NB4 (cell line): Measurements from ENCODE around the gene MPRIP.

Experiments used
- DNase-seq: peaks from one replicate; pipeline ENCODE4 v3.0.0; 2010; ENCODE audit warnings: low read depth
- H3K4me3 ChIP-seq: one replicate; pipeline ENCODE4 v1.5.1; 2011; ENCODE audit warnings: mild to moderate bottlenecking, low read depth, low read length, moderate library complexity
- MYC ChIP-seq: IDR thresholded peaks from 2 replicates; pipeline ENCODE4 v1.6.1; 2011; ENCODE audit warnings: low read depth, low read length
- POLR2A ChIP-seq: IDR thresholded peaks from 2 replicates; pipeline ENCODE4 v1.6.1; 2011; ENCODE audit warnings: mild to moderate bottlenecking; ENCODE audit not compliant: insufficient read length; ENCODE audit errors: extremely low read depth
- TF ChIP-seq, protein P1 (sequence below): IDR thresholded peaks from 2 replicates; pipeline ENCODE4 v1.6.1; 2011; ENCODE audit warnings: low read depth, low read length
- TF ChIP-seq, protein P2 (sequence below): IDR thresholded peaks from one replicate; pipeline ENCODE4 v1.5.1; 2012; ENCODE audit warnings: low read depth, low read length

MPRIP gene

DNA sequence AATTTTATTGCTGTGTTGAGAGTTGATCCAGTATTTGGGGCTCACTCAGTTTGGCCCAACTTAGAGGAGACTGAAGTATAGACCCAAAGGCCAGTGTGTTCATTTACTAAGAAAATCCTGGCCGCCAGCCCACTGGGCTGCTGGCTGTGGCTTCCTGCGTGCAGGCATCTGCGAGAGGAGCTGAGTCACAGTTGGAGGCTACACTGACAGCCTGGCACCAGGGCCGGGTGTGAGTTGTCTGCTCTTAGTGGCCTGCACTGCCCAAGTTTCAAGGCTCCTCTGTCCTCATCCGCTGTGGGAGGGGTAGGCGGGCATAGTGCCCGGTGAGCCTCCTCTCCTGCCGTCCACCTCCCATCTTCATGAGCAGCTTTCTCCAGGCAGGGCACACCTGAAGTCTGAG, 109.7 kb downstream of the MPRIP start:
- TF ChIP-seq POLR2A = no peak
- no peak for TF ChIP-seq MYC
- TF ChIP-seq, protein P1, sequence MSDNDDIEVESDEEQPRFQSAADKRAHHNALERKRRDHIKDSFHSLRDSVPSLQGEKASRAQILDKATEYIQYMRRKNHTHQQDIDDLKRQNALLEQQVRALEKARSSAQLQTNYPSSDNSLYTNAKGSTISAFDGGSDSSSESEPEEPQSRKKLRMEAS = no peak
- TF ChIP-seq, protein P2, sequence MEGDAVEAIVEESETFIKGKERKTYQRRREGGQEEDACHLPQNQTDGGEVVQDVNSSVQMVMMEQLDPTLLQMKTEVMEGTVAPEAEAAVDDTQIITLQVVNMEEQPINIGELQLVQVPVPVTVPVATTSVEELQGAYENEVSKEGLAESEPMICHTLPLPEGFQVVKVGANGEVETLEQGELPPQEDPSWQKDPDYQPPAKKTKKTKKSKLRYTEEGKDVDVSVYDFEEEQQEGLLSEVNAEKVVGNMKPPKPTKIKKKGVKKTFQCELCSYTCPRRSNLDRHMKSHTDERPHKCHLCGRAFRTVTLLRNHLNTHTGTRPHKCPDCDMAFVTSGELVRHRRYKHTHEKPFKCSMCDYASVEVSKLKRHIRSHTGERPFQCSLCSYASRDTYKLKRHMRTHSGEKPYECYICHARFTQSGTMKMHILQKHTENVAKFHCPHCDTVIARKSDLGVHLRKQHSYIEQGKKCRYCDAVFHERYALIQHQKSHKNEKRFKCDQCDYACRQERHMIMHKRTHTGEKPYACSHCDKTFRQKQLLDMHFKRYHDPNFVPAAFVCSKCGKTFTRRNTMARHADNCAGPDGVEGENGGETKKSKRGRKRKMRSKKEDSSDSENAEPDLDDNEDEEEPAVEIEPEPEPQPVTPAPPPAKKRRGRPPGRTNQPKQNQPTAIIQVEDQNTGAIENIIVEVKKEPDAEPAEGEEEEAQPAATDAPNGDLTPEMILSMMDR = no peak
- no peak overlapping the region for H3K4me3 ChIP-seq
- DNase-seq = no peak

DNA sequence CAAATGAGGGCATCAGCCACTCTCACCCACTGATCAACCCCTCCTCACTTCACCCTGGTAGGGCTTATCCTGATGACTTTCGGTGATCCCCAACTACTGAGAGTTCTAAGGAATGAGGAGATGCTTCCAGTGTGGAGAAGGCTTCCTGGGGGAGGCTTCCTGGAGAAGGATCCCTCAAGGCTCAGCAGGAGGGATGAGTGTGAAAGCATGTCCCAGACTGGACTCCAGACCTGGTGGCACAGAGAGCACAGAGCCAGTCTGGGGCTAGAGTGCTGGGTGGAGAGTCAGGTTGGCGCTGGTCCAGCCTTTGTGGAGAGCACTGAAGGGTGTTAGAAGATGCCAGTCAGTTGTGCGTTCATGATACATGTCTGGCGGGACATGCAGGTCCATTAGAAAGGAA, 110.1 kb downstream of the MPRIP start:
- no peak overlapping the region for H3K4me3 ChIP-seq
- TF ChIP-seq MYC (no peak), POLR2A (no peak)
- TF ChIP-seq, protein P2 = no peak
- TF ChIP-seq, protein P1 = no peak
- DNase-seq = no peak

DNA sequence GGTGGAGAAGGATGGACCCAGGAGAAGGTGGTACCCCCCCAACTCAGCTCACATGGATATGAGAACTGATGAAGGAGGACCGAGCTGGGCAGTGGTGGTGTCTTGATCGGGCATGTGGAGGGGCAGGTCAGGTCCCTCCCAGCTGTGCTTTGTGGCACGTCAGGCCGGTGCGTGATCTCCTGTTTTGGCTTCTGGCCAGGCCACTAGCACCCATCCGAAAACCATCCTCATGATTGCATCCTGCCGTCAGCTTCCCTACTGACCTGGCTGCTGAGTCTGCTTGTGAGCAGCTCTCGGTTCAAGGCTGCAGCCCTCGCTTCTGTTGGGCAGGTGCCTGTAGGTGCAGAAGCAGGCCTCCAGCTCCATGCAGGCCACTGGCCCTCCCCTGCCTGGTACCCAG, 110.8 kb downstream of the MPRIP start:
- TF ChIP-seq MYC (no peak), POLR2A (no peak)
- TF ChIP-seq, protein P1 = no peak
- TF ChIP-seq, protein P2 = no peak
- no peak overlapping the region for H3K4me3 ChIP-seq
- DNase-seq = no peak

DNA sequence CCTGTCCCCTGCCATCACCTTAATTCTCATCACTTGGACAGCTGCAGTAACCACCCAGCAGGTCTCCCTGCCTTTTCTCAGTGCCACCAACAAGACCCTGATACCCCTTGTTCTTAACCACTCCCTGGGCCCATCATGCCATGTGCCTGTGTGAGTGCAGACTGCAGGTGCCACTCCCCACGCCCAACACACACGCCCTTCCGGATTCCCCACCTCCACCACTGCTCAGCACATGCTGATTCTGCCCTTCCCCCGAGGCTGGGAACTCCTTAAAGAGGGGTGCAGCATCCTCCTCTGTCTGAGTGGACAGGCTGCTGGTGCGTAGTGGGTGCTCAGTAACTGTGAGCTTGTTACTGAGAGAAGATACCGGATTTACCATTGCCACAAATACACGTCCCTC, 111.5 kb downstream of the MPRIP start:
- no peak overlapping the region for H3K4me3 ChIP-seq
- DNase-seq = no peak
- TF ChIP-seq MYC = no peak
- TF ChIP-seq, protein P2 = no peak
- TF ChIP-seq, protein P1 = no peak

DNA sequence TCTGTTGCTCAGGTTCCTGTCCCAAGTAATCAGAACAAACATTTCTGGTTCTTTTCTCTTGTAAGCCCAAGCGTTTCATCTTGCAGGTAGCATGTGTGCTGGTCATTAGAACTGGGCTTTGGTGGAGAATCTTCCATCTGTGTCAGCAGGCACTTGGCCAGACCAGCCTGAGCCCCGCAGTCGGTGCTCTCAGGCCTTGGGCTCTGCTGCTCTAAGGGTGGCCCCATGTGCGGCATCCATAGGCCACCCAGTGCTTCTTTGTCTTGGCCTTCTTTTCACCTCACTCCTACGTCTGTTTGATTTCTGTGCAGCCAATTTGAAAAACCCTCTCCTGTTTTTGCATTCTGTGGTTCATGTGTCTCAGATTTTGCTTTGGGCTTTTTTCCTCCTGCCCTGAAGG, 112.3 kb downstream of the MPRIP start:
- TF ChIP-seq, protein P2 = no peak
- no peak for TF ChIP-seq MYC
- DNase-seq = no peak
- no peak overlapping the region for H3K4me3 ChIP-seq

DNA sequence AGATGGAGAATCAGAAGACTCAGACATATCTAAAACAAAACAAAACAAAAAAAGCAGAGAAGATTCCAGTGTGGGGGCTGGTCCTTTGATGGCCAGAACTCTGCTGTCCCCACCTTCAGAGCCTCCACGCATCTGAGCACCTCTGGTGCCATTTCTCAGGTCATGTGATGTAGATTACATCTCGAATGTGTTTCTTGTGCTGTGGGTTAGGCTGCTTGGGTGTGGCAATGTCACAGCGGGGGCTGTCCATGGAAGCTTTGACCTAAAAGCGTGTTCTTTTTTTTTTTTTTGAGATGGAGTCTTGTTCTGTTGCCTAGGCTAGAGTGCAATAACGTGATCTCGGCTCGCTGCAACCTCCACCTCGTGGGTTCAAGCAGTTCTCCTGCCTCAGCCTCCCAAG, 112.7 kb downstream of the MPRIP start:
- DNase-seq = no peak
- H3K4me3 ChIP-seq = no peak overlapping the region
- TF ChIP-seq MYC = no peak
- TF ChIP-seq POLR2A = no peak
- TF ChIP-seq, protein P1 = no peak
- TF ChIP-seq, protein P2 = no peak
